ENCODE data around the gene ADAMTS10.
"Not testable (repeated sequence)": the region's sequence is repeated elsewhere in the genome, so short reads cannot be mapped to it uniquely, and the experiment has no call there.

Gene ADAMTS10

GRCh38 chr19:8592231-8593009, 18.1 kb downstream of the ADAMTS10 start:
- peak; percentile 96 for DNase-seq

- DNase-seq = no peak
Observed at GRCh38 chr19:8589177-8589714, 21.3 kb downstream of the ADAMTS10 start.

DNA sequence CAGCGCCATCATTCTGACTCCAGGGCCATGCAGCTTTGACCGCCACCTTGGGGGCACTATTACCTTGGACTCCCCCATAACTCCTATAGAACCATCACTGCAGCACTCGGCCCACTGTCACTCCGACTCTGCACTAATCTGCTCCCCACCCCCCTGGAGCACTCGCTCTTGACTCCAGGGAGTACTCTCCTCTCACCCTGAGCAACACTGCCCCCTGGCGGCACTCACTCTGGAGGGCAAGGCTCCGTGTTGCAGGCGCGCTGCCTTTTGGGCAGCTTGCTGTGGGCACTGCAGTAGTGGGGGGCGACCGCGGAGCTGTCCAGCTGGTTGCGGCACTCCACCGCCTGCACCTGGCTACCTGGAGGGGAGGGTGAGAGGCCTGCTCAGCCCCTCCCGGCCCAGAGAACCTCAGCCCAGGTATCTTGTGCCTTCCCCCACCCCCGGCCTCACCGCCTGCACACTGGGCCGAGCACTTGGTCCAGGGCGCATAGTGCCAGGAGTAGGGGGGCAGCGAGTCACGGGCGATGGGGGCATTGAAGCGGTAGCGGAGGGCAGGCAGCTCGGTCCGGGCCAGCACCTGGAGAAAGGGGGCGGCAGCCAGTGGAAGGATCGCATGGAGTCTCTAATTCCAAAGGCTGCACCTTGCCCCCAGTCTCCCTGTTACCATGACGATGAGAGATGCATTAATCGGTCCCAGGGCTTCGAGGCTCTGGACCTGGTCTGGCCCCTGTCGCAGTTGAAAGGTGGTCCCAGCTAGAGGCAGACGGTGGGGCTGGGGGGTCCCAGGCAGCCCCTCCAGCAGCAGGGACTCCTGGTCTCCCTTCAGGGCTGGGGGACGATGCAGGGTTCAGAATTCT, 24.4 kb downstream of the ADAMTS10 start:
- DNase-seq = peak; percentile 25

DNA sequence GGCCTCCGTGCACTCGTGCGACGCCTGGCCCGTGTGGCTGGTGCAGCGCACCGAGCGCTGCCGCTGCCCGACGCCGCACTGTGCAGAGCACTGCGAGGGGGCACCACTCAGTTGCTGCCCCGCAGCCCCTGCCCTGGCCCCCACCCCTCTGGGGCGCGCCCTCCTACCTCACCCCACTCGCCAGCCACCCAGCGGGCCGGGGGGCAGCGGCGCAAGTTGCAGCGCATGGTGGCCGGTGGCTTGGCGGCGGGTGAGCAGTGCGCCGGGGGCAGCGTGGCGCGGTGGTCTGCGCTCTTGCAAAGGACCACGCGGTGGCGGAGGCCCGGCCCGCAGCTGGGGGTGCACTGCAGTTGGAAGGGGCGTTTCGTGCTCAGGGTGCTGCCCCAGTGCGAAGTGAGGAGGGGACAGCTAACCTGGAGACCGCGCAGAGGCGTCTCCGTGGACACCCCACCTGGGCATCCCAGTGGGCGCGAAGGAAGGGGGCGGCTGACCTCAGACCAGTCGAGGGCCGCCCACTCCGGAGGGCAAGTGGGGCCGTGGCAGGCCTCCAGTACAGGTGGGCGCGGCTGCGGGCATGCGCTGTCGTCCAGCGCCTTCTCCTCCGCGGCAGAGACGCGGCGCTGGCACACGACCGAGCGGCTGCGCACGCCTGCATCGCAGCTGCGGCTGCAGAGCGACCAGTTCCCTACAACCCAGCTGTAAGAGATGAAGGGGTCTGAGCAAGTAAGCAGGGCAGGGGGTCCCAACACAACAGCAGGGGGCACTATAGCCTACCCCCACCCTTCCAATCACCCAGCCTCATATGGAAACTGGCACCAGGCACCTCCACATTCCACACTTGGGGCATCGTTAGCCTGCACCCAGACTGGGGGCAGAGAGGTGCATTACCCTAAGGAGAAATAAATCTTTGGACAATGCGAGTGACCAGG, 25.3 kb downstream of the ADAMTS10 start:
- no peak for DNase-seq

DNA sequence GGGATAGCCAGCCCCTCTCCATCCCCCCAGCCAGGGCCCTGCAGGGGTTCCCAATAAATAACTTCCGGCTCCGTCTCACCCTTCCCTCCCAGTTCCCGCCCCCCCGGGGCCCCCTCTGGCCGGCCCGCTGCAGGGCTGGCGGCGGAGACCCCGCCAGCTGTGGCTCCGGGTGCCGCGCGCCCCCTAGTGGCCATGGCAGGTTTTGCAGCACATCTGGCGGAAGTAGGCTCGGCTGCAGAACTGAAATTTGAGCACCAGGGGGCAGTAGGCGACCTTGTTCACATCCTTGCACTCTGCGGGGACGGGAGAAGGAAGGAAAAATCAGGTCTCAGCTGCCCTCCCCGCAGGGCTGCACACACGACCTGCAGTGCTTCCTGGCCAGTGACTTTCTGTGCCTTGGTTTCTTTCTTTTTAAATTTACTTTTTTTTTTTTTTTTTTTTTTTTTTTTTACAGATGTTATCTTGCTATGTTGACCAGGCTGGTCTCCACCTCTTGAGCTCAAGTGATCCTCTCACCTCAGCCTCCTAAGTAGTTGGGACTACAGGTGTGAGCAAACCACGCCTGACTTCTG, 29.7 kb downstream of the ADAMTS10 start:
- DNase-seq = peak; percentile 72

- peak; percentile 47 for DNase-seq
Observed at GRCh38 chr19:8578642-8579265, 31.8 kb downstream of the ADAMTS10 start.

- DNase-seq = no peak
Observed at GRCh38 chr19:8577741-8578140, 32.8 kb downstream of the ADAMTS10 start.

- DNase-seq = no peak
Observed at GRCh38 chr19:8577247-8577646, 33.3 kb downstream of the ADAMTS10 start, which contains the start of gene MYO1F. MYO1F (minus strand) TSS chr19:8577442; CDS start chr19:8577309, 133 bp downstream.

DNA sequence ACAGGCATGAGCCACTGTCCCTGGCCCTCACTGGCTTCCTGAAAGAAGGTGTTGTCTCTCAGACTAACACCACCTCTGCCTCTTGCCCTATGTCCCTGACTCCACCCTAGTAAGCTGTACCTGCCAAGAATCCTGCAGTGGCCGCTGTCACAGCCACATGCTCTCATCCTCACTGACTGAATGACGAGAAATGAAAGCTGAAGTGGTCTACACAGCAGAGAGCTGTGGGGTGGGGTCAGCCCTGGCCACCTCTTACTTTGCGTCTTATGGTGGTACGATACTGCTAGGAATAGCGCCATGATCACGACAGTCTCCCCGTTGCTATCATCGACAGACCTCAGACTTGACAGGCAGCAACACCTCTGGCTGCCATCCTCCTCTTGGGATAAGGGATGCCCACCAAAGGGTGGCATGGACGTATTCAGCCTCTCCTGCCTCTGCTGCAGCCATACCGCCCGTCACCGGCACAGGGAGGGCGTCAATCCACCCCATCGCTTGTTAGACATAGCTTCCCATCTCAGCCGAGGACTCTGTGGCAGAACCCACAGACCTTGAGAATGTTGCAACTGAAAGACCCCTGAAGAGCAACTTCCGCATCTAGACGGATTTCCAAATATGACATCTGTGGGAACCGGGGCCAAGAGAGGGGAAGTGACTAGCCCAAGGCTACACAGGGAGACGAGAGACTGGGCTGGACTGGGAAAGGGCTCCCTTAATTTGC, 34.1 kb downstream of the ADAMTS10 start:
- DNase-seq = no peak

GRCh38 chr19:8575467-8575997, 35.0 kb downstream of the ADAMTS10 start:
- peak; percentile 72 for DNase-seq

- not testable (repeated sequence) for DNase-seq
Observed at GRCh38 chr19:8574619-8574922, 35.9 kb downstream of the ADAMTS10 start.

DNA sequence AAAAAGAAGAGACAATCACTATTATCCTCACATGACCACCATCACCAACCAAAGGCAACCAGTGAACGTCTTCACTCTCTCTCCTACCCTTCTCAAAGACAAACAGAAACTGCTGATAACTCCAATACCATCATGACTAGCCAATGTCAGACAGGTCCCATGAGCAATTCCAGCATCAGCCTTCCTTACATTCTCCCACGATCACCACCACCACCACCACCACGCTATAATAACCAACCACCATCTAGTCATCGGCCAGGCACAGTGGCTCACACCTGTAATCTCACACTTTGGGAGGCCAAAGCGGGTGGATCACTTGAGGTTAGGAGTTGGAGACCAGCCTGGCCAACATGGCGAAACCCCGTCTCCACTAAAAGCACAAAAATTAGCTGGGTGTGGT, 37.2 kb downstream of the ADAMTS10 start:
- DNase-seq = no peak

GRCh38 chr19:8571006-8571411, 39.5 kb downstream of the ADAMTS10 start:
- peak; percentile 57 for DNase-seq

- DNase-seq = peak; percentile 94
Observed at GRCh38 chr19:8569066-8569771, 41.3 kb downstream of the ADAMTS10 start.

- DNase-seq = no peak
Observed at GRCh38 chr19:8567522-8568172, 42.9 kb downstream of the ADAMTS10 start.

DNA sequence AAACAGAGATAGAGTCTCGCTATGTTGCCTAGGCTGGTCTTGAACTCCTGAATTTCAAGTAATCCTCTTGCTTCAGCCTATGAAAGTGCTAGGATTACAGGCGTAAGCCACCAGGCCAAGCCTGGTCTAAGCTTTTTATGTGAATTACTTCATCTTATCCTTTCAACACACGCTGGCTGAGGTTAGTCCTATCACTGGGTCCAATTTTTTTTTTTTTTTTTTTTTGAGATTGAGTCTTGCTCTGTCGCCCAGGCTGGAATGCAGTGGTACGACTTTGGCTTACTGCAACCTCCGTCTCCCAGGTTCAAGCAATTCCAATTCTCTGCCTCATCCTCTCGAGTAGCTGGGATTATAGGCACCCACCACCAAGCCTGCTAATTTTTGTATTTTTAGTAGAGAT, 43.7 kb downstream of the ADAMTS10 start:
- peak; percentile 27 for DNase-seq

DNA sequence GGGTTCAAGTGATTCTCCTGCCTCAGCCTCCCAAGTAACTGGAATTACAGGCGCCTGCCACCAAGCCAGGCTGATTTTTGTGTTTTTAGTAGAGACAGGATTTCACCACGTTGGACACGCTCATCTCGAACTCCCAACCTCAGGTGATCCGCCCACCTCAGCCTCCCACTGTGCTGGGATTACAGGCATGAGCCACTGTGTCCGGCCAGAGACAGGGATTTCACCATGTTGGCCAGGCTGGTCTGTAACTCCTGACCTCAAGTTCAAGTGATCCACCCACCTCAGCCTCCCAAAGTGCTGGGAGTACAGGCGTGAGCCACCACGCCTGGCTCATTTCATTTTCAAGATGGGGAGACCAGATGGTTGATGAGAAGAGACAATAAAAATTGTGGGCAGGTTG, 45.6 kb downstream of the ADAMTS10 start:
- not testable (repeated sequence) for DNase-seq

DNA sequence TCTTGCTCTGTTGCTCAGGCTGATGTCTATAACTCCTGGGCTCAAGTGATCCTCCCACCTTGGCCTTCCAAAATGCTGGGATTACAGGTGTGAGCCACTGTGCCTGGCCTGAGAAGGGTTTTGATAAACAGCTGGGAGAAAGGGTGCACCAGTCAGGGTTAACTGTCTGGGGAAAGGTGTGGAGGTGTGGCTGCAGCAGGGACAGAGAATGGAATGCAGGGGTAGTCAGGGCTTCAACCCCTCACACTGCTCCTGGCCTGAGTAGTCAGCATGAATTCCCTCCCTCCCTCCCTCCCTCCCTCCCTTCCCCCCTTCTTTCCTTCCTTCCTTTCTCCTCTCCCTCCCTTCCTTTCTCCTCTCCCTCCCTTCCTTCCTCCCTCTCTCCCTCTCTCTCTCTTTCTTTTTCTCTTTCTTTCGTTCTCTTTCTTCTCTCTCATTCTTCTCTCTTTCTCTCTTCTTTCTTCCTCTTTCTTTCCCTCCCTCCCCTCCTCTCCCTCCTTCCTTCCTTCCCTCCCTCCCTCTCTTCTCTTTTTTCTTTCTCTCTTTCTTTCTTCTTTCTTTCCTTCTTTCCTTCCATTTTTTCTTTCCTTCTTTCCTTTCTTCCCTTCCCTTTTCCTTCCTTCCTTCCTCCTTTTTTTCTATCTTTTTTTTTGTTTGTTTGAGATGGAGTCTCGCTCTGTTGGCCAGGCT, 49.3 kb downstream of the ADAMTS10 start:
- no peak for DNase-seq

- no peak for DNase-seq
Observed at GRCh38 chr19:8558325-8558724, 52.2 kb downstream of the ADAMTS10 start.
